Tibial nerve (tissue), 4 donors: ENCODE data around the gene SPPL2B. TPM values are rescaled to one million over a fixed set of nuclear protein-coding genes. Genes with fewer than 3 reads are reported as not detected.

Source experiments
- DNase-seq, 2 donors: peaks; one replicate each; pipeline ENCODE4 v3.0.0-alpha.2; 2019; ENCODE audit warnings: low spot score in 2 of 2
- H3K27ac ChIP-seq, 4 donors: fragments of 200-600 bp; sonication (generic) in 3 of 4; one replicate each; pipeline ENCODE4 v1.5.1; 2017 to 2019; ENCODE audit warnings: mild to moderate bottlenecking in 1 of 4
- H3K27me3 ChIP-seq, 2 donors: fragments of 200-600 bp; sonication (generic) in 1 of 2; one replicate each; pipeline versions ENCODE4 v1.5.1 to v1.6.0; 2017 to 2019
- H3K36me3 ChIP-seq, 3 donors: fragments of 200-600 bp; sonication (generic); one replicate each; pipeline ENCODE4 v1.5.1; 2018 to 2019
- H3K4me1 ChIP-seq, 4 donors: fragments of 200-600 bp; sonication (generic) in 3 of 4; one replicate each; pipeline ENCODE4 v1.5.1; 2017 to 2019
- H3K4me3 ChIP-seq, 4 donors: fragments of 200-600 bp; sonication (generic) in 3 of 4; one replicate each; pipeline ENCODE4 v1.5.1; 2017 to 2019; ENCODE audit warnings: mild to moderate bottlenecking in 1 of 4, moderate library complexity in 1 of 4
- H3K9me3 ChIP-seq, 4 donors: fragments of 200-600 bp; sonication (generic) in 3 of 4; one replicate each; pipeline ENCODE4 v1.5.1; 2017 to 2019
- CTCF ChIP-seq, 5 experiments: fragments of 200-600 bp in 3 of 5; fragments of 450-650 bp in 2 of 5; sonication (generic) in 3 of 5; IDR thresholded peaks; one replicate each; pipeline ENCODE4 v1.5.1; 2016 to 2019; ENCODE audit warnings: antibody characterized with exemption in 5 of 5, mild to moderate bottlenecking in 3 of 5, moderate library complexity in 2 of 5
- EP300 ChIP-seq, 2 donors: sonication (generic); formaldehyde crosslinking; IDR thresholded peaks; one replicate each; pipeline ENCODE4 v1.6.1; 2017; ENCODE audit warnings: antibody characterized with exemption in 2 of 2, mild to moderate bottlenecking in 1 of 2
- POLR2A ChIP-seq, 2 donors: fragments of 450-650 bp; IDR thresholded peaks; one replicate each; pipeline ENCODE4 v1.6.1; 2017; ENCODE audit warnings: antibody characterized with exemption in 2 of 2, mild to moderate bottlenecking in 2 of 2, moderate library complexity in 2 of 2
- WGBS, 2 donors: methylation state at CpG; one replicate each; pipeline ENCODE4 v1.1.5; 2018; 5-methylcytosine and 5-hydroxymethylcytosine counted together
- total RNA-seq, 4 donors: library from RNA; depleted of rRNA; stranded (reverse); fragments of >200 nt; gene quantifications; one replicate each; pipeline ENCODE4 v1.1.0, GENCODE V29; 2016

SPPL2B gene
- total RNA-seq, 4 donors from 2014 or later, result 51.1 to 97.2 (median 77.7) TPM

- H3K36me3 ChIP-seq, result peaks cover 0 to 67% (median 0%) of the 10 kb centered on the region in 3 donors
- WGBS, 2 donors, result 85 to 90% methylated on average over 30 to 33 of the region's 45 CpGs
- DNase-seq, result no peak
Observed at GRCh38 chr19:2353159-2353886, 24.8 kb downstream of the SPPL2B start.

DNA sequence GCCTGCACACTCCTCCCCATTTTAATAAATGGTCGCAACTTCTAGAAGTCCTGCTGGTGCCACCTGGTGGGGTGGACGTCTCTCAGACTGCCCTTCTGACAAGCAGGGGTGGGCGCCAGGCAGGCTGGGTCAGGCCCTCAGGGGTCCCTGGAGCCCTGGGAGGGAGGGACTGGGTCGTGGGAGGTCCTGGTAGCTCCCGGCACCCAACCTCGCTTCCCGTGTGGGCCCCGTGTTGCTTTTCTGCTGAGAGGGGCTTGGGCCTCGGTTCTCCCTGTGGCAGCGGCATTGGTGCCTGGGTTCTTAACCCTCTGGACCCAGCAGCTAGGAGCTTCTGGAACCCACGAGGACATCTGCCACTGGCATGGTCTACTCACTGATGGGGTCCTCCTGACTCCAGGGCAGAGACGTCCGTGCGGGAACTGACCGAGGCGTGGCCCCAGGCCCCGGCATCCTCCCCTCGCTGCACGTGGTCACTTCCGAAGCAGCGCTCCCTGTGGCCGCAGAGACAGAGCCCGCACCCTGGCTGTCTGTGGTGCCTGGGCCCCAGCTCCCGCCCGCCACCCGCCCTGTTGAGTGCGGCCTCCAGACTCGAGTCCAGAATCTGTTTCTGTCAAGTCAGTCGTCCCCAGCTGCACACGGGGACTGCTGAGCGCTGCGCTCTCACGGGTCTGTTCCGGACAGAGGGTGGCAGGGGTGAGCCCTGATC lies 25.6 kb downstream of the SPPL2B start:
- Histone ChIP-seq H3K4me3 (no peak overlapping the region), H3K27me3 (no peaks in the 10 kb centered on the region), H3K4me1 (no peaks in the 10 kb centered on the region), H3K27ac (no peak overlapping the region), H3K36me3 (peaks cover 0 to 61% (median 0%) of the 10 kb centered on the region in 3 donors), H3K9me3 (no peaks in the 10 kb centered on the region)
- DNase-seq, result no peak
- 85 to 91% methylated on average over 28 to 33 of the region's 34 CpGs for WGBS, 2 donors
- TF ChIP-seq CTCF (IDR thresholded peaks at IDR 0.05) (no peak), POLR2A (IDR thresholded peaks at IDR 0.05) (no peak), EP300 (IDR thresholded peaks at IDR 0.05) (no peak)

More at GRCh38 chr19:2353159-2353886, 24.8 kb downstream of the SPPL2B start:
- Histone ChIP-seq H3K4me3 (no peak overlapping the region), H3K4me1 (no peaks in the 10 kb centered on the region), H3K9me3 (no peaks in the 10 kb centered on the region), H3K27me3 (no peaks in the 10 kb centered on the region), H3K27ac (no peak overlapping the region)
- TF ChIP-seq EP300 (IDR thresholded peaks at IDR 0.05) (no peak), POLR2A (IDR thresholded peaks at IDR 0.05) (no peak)

- DNase-seq, result no peak
- no peaks in the 10 kb centered on the region for H3K4me1 ChIP-seq
- WGBS, 2 donors, result 87 to 89% methylated on average over 13 of the region's 17 CpGs
- no peak overlapping the region for H3K27ac ChIP-seq
- peaks cover 0 to 60% (median 0%) of the 10 kb centered on the region in 3 donors for H3K36me3 ChIP-seq
- H3K9me3 ChIP-seq, result no peaks in the 10 kb centered on the region
- no peak overlapping the region for H3K4me3 ChIP-seq
- peaks cover 0 to under 1% of the 10 kb centered on the region in 2 donors for H3K27me3 ChIP-seq
- no peak for TF ChIP-seq CTCF (IDR thresholded peaks at IDR 0.05)
Observed at GRCh38 chr19:2354670-2355069, 26.2 kb downstream of the SPPL2B start.

DNA sequence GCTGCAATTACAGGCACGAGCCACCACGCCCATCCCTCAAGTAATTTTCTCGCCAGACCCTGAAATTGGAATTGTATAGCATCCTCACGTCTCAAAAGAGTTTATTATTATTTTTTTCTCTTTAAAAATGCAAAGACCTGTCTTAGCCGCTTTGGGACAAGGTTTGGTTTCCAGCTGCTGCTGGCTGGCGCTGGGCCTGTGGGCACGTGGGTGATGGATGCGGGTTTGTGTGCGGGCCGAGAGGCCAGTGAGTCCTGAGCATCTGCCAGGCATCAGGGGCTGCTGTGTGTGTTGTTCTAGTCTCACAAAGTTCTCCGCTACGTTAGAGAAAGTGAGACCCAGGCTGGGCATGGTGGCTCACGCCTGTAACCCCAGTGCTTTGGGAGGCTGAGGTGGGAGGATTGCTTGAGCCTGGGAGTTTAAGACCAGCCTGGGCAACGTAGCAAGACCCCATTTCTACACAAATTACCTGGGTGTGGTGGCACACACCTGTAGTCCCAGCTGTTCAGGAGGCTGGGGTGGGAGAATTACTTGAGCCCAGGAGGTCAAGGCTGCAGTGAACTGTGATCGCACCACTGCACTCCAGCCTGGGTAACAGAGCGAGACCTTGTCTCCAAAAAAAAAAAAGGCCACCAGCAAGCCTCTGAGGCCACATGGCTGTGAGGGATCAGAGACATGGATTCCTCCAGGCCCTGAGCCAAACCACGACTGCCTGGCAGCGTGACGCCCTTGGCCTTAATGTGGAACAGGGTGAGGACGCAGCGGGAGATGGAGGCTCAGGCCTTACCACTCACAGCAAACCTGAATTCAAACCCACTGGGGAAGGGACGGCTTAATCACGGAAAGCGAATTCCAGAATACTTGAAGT lies 26.9 kb downstream of the SPPL2B start:
- Histone ChIP-seq H3K4me3 (no peak overlapping the region), H3K4me1 (peaks cover 0 to 5% (median 0%) of the 10 kb centered on the region in 4 donors), H3K27ac (no peak overlapping the region), H3K36me3 (peaks cover 0 to 53% (median 0%) of the 10 kb centered on the region in 3 donors), H3K27me3 (peaks cover 0 to 8% of the 10 kb centered on the region in 2 donors), H3K9me3 (no peaks in the 10 kb centered on the region)
- no peak for DNase-seq
- TF ChIP-seq EP300 (IDR thresholded peaks at IDR 0.05) (no peak), POLR2A (IDR thresholded peaks at IDR 0.05) (no peak), CTCF (IDR thresholded peaks at IDR 0.05) (no peak)
- 84 to 87% methylated on average over 24 of the region's 24 CpGs for WGBS, 2 donors

DNA sequence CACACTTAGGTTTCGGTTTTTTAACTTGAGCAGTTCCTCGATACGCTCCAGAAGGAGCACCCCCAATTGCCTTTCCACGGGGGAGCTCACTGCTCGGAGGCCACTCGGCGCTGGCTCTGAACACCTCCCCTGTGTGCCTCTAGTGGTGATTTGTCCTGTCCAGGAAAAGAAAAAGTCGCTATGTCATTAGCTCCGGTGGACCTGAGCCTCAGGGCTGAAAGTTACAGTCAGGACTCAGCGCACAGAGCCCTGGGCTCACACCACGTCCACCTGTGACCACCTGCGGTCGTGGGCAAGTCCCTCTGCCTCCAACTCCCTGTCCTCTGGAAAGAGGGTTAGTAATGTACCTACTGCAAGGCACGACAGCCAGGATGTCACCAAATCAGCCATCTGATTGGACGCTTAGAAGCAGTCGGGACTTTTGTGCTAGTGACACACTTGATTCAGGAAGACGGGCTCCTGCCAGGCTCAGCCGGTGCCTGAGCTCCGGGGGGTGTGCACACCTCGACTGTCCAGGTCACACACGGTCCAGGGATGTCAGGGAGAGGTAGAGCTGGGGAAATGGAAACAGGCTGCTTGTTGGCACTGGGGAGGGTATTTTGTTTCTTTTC lies 27.7 kb downstream of the SPPL2B start:
- TF ChIP-seq EP300 (IDR thresholded peaks at IDR 0.05) (no peak), CTCF (IDR thresholded peaks at IDR 0.05) (no peak), POLR2A (IDR thresholded peaks at IDR 0.05) (no peak)
- H3K4me1 ChIP-seq, result peaks cover 0 to 5% (median 0%) of the 10 kb centered on the region in 4 donors
- WGBS, 2 donors, result 77 to 80% methylated on average over 19 to 21 of the region's 21 CpGs

More for the DNA sequence above, 27.7 kb downstream of the SPPL2B start:
- Histone ChIP-seq H3K4me3 (no peak overlapping the region), H3K36me3 (peaks cover 0 to 45% (median 0%) of the 10 kb centered on the region in 3 donors), H3K27ac (no peak overlapping the region), H3K27me3 (peaks cover 0 to 15% of the 10 kb centered on the region in 2 donors), H3K9me3 (no peaks in the 10 kb centered on the region)
- DNase-seq, result no peak
